ENCODE data around the gene YWHAE.
"Not testable (repeated sequence)": the region's sequence is repeated elsewhere in the genome, so short reads cannot be mapped to it uniquely, and the experiment has no call there.

Gene YWHAE

DNA sequence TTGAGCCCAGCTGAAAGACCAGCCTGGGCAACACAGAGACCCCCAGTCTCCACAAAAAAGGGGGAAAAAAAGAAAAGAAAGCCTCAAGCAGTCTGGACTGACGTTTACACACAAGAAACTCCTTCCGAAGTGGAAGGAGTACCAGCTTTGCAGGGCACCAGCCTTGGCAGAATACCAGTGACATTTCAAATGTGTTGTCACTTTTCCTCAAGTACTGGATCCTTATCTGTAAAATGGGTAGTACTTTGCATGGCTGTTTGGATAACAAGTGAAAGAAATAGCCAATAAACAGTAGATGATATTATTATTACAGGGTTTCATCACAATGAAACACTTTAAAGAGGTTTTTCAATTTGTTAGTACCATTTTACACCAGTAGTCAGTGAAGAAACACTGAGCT lies 14.2 kb downstream of the YWHAE start:
- Histone ChIP-seq H3K27me3 (no peaks in the 10 kb centered on the region), H3K4me3 (no peak overlapping the region), H3K27ac (no peak overlapping the region), H3K4me1 (peaks cover 54 to 86% (median 65%) of the 10 kb centered on the region in 10 experiments), H3K9me3 (replicated peaks in 1 of 11) (no peaks in the 10 kb centered on the region), H4K20me1 (peaks cover 100% of the 10 kb centered on the region in 11 experiments), H3K36me3 (peaks cover 11 to 91% (median 69%) of the 10 kb centered on the region in 11 experiments), H3K9ac (no peak overlapping the region), H3K4me2 (peak overlapping the region in 7 of 11 experiments; percentile 3 to 27 (median 10); a peak in 5 of 22 replicates)
- no peak for TF ChIP-seq Cebpa-rat (IDR thresholded peaks at IDR 0.05)

GRCh38 chr17:1384905-1385435 lies 15.1 kb downstream of the YWHAE start:
- no peak overlapping the region for H3K4me3 ChIP-seq
- H3K36me3 ChIP-seq = peaks cover 11 to 91% (median 67%) of the 10 kb centered on the region in 11 experiments
- H3K4me2 ChIP-seq = peak overlapping the region in 5 of 11 experiments; percentile 5 to 27 (median 10); a peak in 3 of 22 replicates
- H4K20me1 ChIP-seq = peaks cover 100% of the 10 kb centered on the region in 11 experiments
- H3K9me3 ChIP-seq (replicated peaks in 1 of 11) = no peaks in the 10 kb centered on the region
- no peak overlapping the region for H3K27ac ChIP-seq
- no peaks in the 10 kb centered on the region for H3K27me3 ChIP-seq
- peaks cover 54 to 86% (median 66%) of the 10 kb centered on the region in 10 experiments for H3K4me1 ChIP-seq
- no peak overlapping the region for H3K9ac ChIP-seq
- TF ChIP-seq Cebpa-rat (IDR thresholded peaks at IDR 0.05) = no peak

GRCh38 chr17:1379930-1380313 lies 20.1 kb downstream of the YWHAE start:
- Histone ChIP-seq H3K27ac (no peak overlapping the region; a peak in 1 of 22 replicates), H3K9ac (0 out of 22 replicates have a peak overlapping the region, but pooled peaks of 2 of the 11 experiments have one; percentile 4 to 35), H3K4me3 (no peak overlapping the region), H4K20me1 (peaks cover 100% of the 10 kb centered on the region in 11 experiments), H3K4me1 (peaks cover 61 to 91% (median 75%) of the 10 kb centered on the region in 10 experiments), H3K9me3 (replicated peaks in 1 of 11) (no peaks in the 10 kb centered on the region), H3K36me3 (peaks cover 27 to 95% (median 82%) of the 10 kb centered on the region in 11 experiments), H3K27me3 (no peaks in the 10 kb centered on the region), H3K4me2 (peak overlapping the region; percentile 1 to 59 (median 37); a peak in 15 of 22 replicates)
- TF ChIP-seq Cebpa-rat (IDR thresholded peaks at IDR 0.05) = no peak

GRCh38 chr17:1379208-1379929 lies 20.7 kb downstream of the YWHAE start:
- Histone ChIP-seq H3K9ac (0 out of 22 replicates have a peak overlapping the region, but pooled peaks of 1 of the 11 experiments have one; percentile 11), H3K4me2 (peak overlapping the region in 8 of 11 experiments; percentile 1 to 59 (median 34); a peak in 10 of 22 replicates), H4K20me1 (peaks cover 100% of the 10 kb centered on the region in 11 experiments), H3K9me3 (replicated peaks in 1 of 11) (no peaks in the 10 kb centered on the region), H3K36me3 (peaks cover 22 to 95% (median 82%) of the 10 kb centered on the region in 11 experiments; a peak in 21 of 22 replicates), H3K4me3 (no peak overlapping the region), H3K4me1 (peaks cover 67 to 97% (median 79%) of the 10 kb centered on the region in 10 experiments), H3K27me3 (no peaks in the 10 kb centered on the region), H3K27ac (no peak overlapping the region)
- no peak for TF ChIP-seq Cebpa-rat (IDR thresholded peaks at IDR 0.05)

GRCh38 chr17:1378476-1378860 lies 21.6 kb downstream of the YWHAE start:
- not testable (repeated sequence) for H3K27me3 ChIP-seq; H3K9ac ChIP-seq; H3K9me3 ChIP-seq (replicated peaks in 1 of 11); H3K27ac ChIP-seq; H3K4me3 ChIP-seq
- Histone ChIP-seq H3K4me1 (peaks cover 65 to 99% (median 82%) of the 10 kb centered on the region in 10 experiments), H3K4me2 (peak overlapping the region in 6 of 11 experiments; percentile 2 to 47 (median 20); a peak in 5 of 22 replicates), H3K36me3 (peaks cover 28 to 95% (median 82%) of the 10 kb centered on the region in 11 experiments), H4K20me1 (peaks cover 100% of the 10 kb centered on the region in 11 experiments)

DNA sequence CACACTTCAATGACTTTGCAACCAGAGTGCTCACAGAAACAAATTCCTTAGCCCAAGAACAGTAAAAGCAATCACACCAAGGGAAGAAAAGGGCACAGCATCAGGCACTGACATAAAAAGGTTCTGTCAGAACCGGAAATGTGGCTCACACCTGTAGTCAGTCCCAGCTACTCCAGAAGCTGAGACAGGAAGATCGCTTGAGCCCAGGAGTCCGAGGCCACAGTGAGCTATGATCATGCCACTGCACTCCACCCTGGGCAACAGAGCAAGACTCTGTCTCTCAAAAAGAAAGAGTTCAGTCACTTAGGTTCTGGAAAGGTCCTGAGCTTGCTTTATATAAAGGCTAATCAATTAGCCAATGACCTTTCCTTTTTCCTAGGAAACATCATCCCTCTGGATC lies 22.7 kb downstream of the YWHAE start:
- H3K4me1 ChIP-seq = peaks cover 76 to 99% (median 89%) of the 10 kb centered on the region in 10 experiments
- peaks cover 100% of the 10 kb centered on the region in 11 experiments for H4K20me1 ChIP-seq
- H3K4me3 ChIP-seq = no peak overlapping the region
- peak overlapping the region in 1 of 11 experiments; percentile 51; a peak in 2 of 22 replicates for H3K9ac ChIP-seq
- H3K27ac ChIP-seq = no peak overlapping the region
- H3K27me3 ChIP-seq = no peaks in the 10 kb centered on the region
- peaks cover 39 to 95% (median 82%) of the 10 kb centered on the region in 11 experiments for H3K36me3 ChIP-seq
- H3K9me3 ChIP-seq (replicated peaks in 1 of 11) = no peaks in the 10 kb centered on the region
- no peak for TF ChIP-seq Cebpa-rat (IDR thresholded peaks at IDR 0.05)
- H3K4me2 ChIP-seq = peak overlapping the region; percentile 27 to 58 (median 45); a peak in 17 of 22 replicates

- Histone ChIP-seq H3K27ac (peak overlapping the region in 6 of 11 experiments; percentile 1 to 30 (median 12); a peak in 7 of 22 replicates), H3K4me1 (peaks cover 76 to 100% (median 92%) of the 10 kb centered on the region in 10 experiments), H3K36me3 (peaks cover 49 to 100% (median 87%) of the 10 kb centered on the region in 11 experiments), H3K4me3 (no peak overlapping the region), H4K20me1 (peaks cover 100% of the 10 kb centered on the region in 11 experiments), H3K4me2 (peak overlapping the region; percentile 27 to 58 (median 45); a peak in 20 of 22 replicates), H3K9me3 (replicated peaks in 1 of 11) (no peaks in the 10 kb centered on the region), H3K27me3 (no peaks in the 10 kb centered on the region), H3K9ac (peak overlapping the region in 5 of 11 experiments; percentile 1 to 53 (median 20); a peak in 6 of 22 replicates)
- no peak for TF ChIP-seq Cebpa-rat (IDR thresholded peaks at IDR 0.05)
These were observed 24.0 kb downstream of the YWHAE start for GRCh38 chr17:1376061-1376460.

- H3K4me3 ChIP-seq = no peak overlapping the region
- no peaks in the 10 kb centered on the region for H3K27me3 ChIP-seq
- H3K9ac ChIP-seq = peak overlapping the region in 2 of 11 experiments; percentile 51 to 53; a peak in 2 of 22 replicates
- H3K4me1 ChIP-seq = peaks cover 76 to 100% (median 90%) of the 10 kb centered on the region in 10 experiments
- no peaks in the 10 kb centered on the region for H3K9me3 ChIP-seq (replicated peaks in 1 of 11)
- H3K36me3 ChIP-seq = peaks cover 53 to 100% (median 88%) of the 10 kb centered on the region in 11 experiments
- peaks cover 100% of the 10 kb centered on the region in 11 experiments for H4K20me1 ChIP-seq
- TF ChIP-seq Cebpa-rat (IDR thresholded peaks at IDR 0.05) = no peak
- H3K27ac ChIP-seq = peak overlapping the region in 5 of 11 experiments; percentile 1 to 30 (median 5); a peak in 4 of 22 replicates
- peak overlapping the region; percentile 4 to 58 (median 37); a peak in 13 of 22 replicates for H3K4me2 ChIP-seq
These were observed 24.4 kb downstream of the YWHAE start for GRCh38 chr17:1375615-1376014.

All from BLaER1 treated with 17β-estradiol and CSF1 and Interleukin-3, amounts not matched to agents 10 nM and 100 nM (cell line).